ENCODE results near the gene ANKS1A.

DNA sequence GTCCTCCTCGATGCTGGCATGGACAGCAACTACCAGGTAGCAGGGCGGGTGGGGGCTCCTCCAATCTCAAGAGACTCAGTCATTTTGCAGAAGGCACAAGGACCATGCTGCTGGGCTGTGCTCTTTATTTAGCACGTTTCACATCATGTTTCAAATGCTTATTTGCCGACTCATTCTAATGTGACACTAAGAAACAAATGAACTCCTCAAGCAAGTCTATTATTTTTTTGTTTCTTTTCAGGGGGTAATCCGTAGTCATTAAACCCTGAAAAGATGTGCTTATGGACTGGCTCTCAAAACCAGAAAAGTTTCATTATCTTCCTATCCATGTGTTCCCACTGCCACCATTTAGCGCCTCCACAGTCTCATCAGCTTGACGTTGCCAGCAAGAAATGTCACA, 92.9 kb downstream of the ANKS1A start:
- TF ChIP-seq, protein P1, sequence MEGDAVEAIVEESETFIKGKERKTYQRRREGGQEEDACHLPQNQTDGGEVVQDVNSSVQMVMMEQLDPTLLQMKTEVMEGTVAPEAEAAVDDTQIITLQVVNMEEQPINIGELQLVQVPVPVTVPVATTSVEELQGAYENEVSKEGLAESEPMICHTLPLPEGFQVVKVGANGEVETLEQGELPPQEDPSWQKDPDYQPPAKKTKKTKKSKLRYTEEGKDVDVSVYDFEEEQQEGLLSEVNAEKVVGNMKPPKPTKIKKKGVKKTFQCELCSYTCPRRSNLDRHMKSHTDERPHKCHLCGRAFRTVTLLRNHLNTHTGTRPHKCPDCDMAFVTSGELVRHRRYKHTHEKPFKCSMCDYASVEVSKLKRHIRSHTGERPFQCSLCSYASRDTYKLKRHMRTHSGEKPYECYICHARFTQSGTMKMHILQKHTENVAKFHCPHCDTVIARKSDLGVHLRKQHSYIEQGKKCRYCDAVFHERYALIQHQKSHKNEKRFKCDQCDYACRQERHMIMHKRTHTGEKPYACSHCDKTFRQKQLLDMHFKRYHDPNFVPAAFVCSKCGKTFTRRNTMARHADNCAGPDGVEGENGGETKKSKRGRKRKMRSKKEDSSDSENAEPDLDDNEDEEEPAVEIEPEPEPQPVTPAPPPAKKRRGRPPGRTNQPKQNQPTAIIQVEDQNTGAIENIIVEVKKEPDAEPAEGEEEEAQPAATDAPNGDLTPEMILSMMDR (IDR thresholded peaks at IDR 0.05), result no peak
- no peak for TF ChIP-seq POLR2A (IDR thresholded peaks at IDR 0.05)

All from testis (tissue), 2 donors.